ENCODE measurements around the gene EP400. TPM values are rescaled to one million over a fixed set of nuclear protein-coding genes. Genes with fewer than 3 reads are reported as not detected.
A peak's percentile ranks its signal among the peaks of the same experiment; 100 is the strongest.

Gene EP400
- total RNA-seq, 1 donor from 2014 or later, result 6.7 TPM

DNA sequence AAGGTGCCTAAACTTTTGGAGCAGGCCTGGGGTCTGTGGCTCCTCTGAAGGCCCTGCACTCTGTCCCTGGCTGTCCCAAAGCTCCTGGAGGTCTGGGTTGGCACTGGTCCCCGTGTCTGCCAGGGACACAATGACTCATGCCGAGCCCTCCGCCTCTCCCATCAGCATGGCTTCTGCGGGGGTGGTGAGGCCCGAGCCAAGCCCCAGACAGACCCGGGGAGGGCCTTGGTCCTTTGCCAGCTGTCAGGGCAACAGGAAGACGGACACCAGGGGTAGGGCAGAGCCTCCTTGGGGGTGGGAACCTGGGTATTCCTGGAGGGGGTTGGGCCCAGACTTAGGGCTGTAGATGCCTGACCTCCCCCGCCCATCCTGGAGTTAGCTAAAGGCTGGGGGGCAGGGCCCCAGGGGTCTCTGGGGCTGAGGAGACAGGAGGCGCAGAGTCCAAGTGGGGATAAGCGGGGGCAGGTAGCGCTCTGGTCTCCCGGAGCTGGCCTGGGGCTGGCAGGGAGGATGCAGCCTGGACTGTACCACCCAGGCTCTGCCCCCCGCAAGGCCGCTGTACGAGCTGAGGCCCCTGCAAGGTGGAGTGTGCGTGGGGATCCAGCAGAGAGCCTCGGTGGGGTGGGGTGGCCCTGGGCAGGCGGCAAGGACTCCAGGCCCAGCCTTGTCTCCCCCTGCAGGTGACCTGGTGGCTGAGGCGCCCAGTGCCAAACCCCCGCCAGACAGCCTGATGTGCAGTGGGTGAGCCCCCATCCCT lies 37.0 kb upstream of the EP400 start:
- peak; percentile 84 to 91 for DNase-seq (ENCODE audit: low read depth in 2 of 2)

DNA sequence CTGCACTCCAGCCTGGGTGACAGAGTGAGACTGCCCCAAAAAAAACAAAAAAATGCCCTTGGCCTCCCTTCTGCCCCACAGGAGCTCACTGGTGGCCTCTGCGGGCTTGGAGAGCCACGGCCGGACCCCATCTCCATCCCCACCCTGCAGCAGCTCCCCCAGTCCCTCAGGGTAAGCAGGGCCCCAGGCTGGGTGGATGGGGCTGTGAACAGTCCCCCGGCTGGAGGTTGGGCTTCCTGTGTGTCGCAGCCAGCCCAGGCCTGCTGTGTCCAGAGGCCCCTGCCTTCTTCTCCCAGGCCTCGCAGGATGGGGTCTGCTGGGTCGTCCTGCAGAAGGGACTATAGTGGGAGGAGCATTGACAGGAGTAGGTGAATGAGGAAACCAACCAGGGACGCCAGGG lies 36.1 kb upstream of the EP400 start:
- DNase-seq (ENCODE audit: low read depth in 2 of 2), result no peak

- no peak for DNase-seq (ENCODE audit: low read depth in 2 of 2)
Measured at GRCh38 chr12:131914179-131914702, 35.5 kb upstream of the EP400 start.

- no peak for DNase-seq (ENCODE audit: low read depth in 2 of 2)
Measured at GRCh38 chr12:131915000-131915689, 34.6 kb upstream of the EP400 start.

GRCh38 chr12:131915823-131916222 lies 33.9 kb upstream of the EP400 start:
- DNase-seq (ENCODE audit: low read depth in 2 of 2), result no peak

DNA sequence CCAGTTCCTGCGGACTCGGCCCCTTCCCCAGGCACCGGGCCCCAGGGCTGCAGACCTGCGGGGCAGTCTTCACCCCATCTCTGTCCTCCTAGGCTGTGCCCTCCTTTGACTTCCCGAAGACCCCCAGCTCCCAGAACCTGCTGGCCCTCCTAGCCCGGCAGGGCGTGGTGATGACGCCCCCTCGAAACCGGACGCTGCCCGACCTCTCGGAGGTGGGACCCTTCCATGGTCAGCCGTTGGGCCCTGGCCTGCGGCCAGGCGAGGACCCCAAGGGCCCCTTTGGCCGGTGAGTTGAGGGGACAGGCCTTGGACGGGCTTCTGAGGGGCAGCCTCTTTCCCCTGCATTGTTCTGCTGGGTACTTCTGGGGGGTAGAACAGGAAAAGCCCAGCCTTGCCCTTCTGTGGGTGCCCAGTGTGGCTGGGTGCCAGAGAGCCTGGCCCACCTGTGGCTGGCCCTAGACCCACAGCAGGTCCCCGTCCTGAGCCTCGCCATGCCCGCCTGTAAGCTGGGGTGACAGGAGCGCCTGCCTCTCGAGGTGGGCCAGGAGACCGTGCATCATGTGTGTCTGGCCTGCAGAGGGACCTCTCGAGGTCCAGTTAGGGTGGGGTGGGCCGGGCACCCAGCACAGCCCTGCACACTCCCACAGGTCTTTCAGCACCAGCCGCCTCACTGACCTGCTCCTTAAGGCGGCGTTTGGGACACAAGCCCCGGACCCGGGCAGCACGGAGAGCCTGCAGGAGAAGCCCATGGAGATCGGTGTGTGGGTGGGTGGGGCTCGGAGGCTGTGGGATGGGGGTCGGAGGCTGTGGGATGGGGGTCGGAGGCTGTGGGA lies 33.2 kb upstream of the EP400 start:
- no peak for DNase-seq (ENCODE audit: low read depth in 2 of 2)

- DNase-seq (ENCODE audit: low read depth in 2 of 2), result no peak
Measured at GRCh38 chr12:131917139-131917710, 32.5 kb upstream of the EP400 start.

GRCh38 chr12:131917711-131918306 lies 31.9 kb upstream of the EP400 start:
- no peak for DNase-seq (ENCODE audit: low read depth in 2 of 2)

DNA sequence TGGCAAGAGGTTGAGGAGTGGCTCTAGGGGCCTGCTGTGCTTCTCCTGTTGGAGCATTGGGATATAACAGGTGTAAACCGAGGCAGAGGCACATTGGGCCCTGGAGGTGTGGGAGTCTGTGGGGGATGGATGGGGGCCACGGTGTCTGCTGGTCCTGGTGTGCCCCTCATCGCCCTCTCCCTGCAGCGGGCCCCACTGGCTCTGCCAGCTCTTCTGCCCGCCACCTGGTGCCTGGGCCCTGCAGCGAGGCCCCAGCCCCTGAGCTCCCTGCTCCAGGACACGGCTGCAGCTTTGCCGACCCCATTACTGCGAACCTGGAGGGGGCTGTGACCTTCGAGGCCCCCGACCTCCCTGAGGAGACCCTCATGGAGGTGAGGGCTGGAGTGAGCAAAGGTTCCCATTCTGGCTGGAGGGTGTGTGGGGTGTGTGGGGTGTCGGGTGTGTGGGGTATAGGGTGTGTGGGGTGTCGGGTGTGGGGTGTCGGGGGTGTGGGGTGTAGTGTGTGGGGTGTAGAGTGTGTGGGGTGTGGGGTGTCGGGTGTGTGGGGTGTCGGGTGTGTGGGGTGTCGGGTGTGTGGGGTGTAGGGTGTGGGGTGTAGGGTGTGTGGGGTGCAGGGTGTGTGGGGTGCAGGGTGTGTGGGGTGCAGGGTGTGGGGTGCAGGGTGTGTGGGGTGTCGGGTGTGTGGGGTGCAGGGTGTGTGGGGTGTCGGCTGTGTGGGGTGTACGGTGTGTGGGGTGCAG lies 31.3 kb upstream of the EP400 start:
- no peak for DNase-seq (ENCODE audit: low read depth in 2 of 2)

GRCh38 chr12:131919051-131919347 lies 30.7 kb upstream of the EP400 start:
- DNase-seq (ENCODE audit: low read depth in 2 of 2), result no peak

- no peak for DNase-seq (ENCODE audit: low read depth in 2 of 2)
Measured at GRCh38 chr12:131919366-131920156, 30.2 kb upstream of the EP400 start.

DNA sequence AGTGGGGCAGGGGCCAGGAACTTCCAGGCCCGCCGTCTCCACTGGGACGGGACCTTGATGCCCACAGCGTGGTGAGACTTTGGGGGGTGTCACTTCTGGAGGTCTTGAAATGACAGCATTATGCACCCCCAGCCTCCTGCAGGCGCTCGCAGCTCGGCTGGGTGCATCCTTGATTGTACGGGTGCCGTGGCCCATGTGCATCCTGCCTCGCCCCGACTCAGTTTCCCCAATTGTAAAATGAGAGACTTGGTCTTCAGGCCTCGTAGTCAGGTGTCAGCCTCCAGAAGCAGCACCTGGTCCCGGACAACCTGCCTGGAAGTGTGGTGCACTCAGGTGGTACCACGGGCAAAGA lies 29.6 kb upstream of the EP400 start:
- DNase-seq (ENCODE audit: low read depth in 2 of 2), result no peak

- DNase-seq (ENCODE audit: low read depth in 2 of 2), result no peak
Measured at GRCh38 chr12:131920902-131921840, 28.6 kb upstream of the EP400 start.

GRCh38 chr12:131921866-131922769 lies 27.6 kb upstream of the EP400 start:
- DNase-seq (ENCODE audit: low read depth in 2 of 2), result no peak

DNA sequence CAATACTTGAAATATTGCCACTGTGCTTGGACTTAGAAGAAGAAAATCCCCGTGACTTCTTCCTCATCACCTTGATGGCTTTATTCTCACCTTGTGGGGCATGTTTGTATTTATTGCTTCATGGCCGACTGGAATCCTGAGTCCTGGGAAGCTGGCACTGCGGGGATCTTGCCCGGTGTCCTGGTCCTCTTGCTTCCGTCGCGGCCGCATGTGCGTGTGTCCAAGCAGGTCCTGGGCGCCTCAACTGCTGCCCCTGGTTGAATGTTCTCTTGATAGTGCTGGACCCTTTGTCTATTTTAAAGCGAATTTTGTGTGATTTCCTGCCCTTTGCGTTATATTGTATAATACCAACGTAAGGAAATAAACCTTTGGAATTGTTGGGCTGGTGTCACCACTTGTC lies 27.0 kb upstream of the EP400 start:
- no peak for DNase-seq (ENCODE audit: low read depth in 2 of 2)

GRCh38 chr12:131923260-131923659 lies 26.5 kb upstream of the EP400 start:
- no peak for DNase-seq (ENCODE audit: low read depth in 2 of 2)

DNA sequence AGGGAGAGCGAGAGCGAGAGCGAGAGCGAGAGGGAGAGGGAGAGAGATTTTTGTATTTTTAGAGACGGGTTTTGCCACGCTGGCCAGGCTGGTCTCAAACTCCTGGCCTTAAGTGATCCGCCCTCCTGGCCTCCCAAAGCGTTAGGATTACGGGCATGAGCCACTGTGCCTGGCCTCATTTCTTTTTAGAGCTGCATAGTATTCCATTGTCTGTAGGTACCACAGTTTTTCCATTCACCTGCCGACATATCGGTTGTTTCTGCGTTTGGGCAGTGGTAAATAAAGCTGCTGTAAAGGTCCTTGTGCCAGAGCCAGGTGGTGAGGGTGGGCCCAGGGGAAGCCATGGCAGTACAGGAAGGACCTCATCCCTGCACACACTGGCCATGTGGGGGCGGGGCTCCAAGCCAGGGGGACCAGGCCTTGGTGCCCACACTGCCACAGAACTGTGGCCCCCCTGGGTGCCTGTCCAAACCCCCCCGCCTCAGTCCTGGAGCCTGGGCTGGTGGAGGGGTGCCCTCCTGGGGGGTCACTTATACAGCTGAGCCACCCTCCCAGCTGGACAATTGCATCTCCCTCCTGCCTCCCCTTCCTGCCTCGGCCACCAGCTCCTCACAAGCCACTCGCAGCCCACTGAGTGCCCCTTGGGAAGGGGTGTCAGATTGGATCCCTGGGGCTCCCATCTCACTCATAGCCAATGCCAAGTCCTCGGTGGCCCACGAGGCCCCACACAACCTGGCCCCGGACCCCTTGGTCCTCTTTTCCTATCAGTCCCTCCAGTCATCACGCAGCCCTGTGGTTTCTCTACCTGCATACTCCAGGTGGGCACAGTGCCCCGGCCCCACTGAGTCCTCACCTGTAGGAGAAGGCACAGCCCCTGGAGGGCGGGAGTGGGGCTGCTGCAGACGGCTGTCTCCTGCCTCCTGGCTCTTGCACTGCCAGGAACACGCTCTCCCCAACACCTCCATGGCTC lies 22.3 kb upstream of the EP400 start:
- no peak for DNase-seq (ENCODE audit: low read depth in 2 of 2)

All from lung microvascular endothelial cell (primary cell).